Neural cell (in vitro differentiated cells): ENCODE results near the gene CFAP157. TPM values are rescaled to one million over a fixed set of nuclear protein-coding genes. Genes with fewer than 3 reads are reported as not detected.

Experiments
- H2AFZ ChIP-seq: fragments of 200-600, 300-800 bp; sonication (generic), shearing (Covaris generic); 2 replicates; pipeline ENCODE4 v1.6.0; 2014; ENCODE audit warnings: low read depth, mild to moderate bottlenecking, antibody characterized with exemption, low read length, moderate library complexity
- H3F3A ChIP-seq: fragments of 200-600 bp; shearing (Covaris generic); 2 replicates; pipeline ENCODE4 v1.6.1; 2016; ENCODE audit warnings: mild to moderate bottlenecking, moderate library complexity, mixed read lengths, antibody characterized with exemption, low read length; ENCODE audit not compliant: insufficient read depth, poor library complexity, severe bottlenecking
- H3K27ac ChIP-seq: fragments of 200-600, 300-800 bp; sonication (generic), shearing (Covaris generic); 2 replicates; pipeline ENCODE4 v1.5.1; 2014; ENCODE audit warnings: mild to moderate bottlenecking, low read length, moderate library complexity
- H3K27me3 ChIP-seq: fragments of 300-800, 200-600 bp; sonication (generic), shearing (Covaris generic); 2 replicates; pipeline ENCODE4 v1.6.0; 2014; ENCODE audit warnings: mild to moderate bottlenecking, low read depth, low read length, moderate library complexity; ENCODE audit not compliant: insufficient read depth
- H3K36me3 ChIP-seq: fragments of 300-800, 200-600 bp; sonication (generic), shearing (Covaris generic); 2 replicates; pipeline ENCODE4 v1.5.1; 2014; ENCODE audit warnings: mild to moderate bottlenecking, antibody characterized with exemption, low read length, moderate library complexity; ENCODE audit not compliant: insufficient read depth
- H3K4me2 ChIP-seq: fragments of 300-800, 200-600 bp; sonication (generic), shearing (Covaris generic); 2 replicates; pipeline ENCODE4 v1.6.0; 2014; ENCODE audit warnings: mild to moderate bottlenecking, low read length
- H3K4me3 ChIP-seq: fragments of 300-800, 200-600 bp; sonication (generic), shearing (Covaris generic); 2 replicates; pipeline ENCODE4 v1.5.1; 2014; ENCODE audit warnings: mild to moderate bottlenecking, low read length, moderate library complexity
- H3K79me2 ChIP-seq: fragments of 200-600 bp; shearing (Covaris generic); replicated peaks from 2 replicates; pipeline ENCODE4 v1.6.0; 2014; ENCODE audit warnings: mild to moderate bottlenecking, low read length, moderate library complexity; ENCODE audit not compliant: insufficient read depth
- H3K9ac ChIP-seq: fragments of 300-800, 200-600 bp; sonication (generic), shearing (Covaris generic); 2 replicates; pipeline ENCODE4 v1.6.1; 2016; ENCODE audit warnings: mild to moderate bottlenecking, low read length, mixed read lengths
- H3K9me2 ChIP-seq: fragments of 200-600 bp; shearing (Covaris generic); 2 replicates; pipeline ENCODE4 v1.6.1; 2016; ENCODE audit warnings: mild to moderate bottlenecking, low read length, mixed read lengths; ENCODE audit not compliant: insufficient read depth
- H3K9me3 ChIP-seq: fragments of 200-600, 300-800 bp; sonication (generic), shearing (Covaris generic); 2 replicates; pipeline ENCODE4 v1.6.1; 2016; ENCODE audit warnings: mild to moderate bottlenecking, mixed run types, low read length, moderate library complexity, mixed read lengths
- H4K20me1 ChIP-seq: fragments of 200-600 bp; shearing (Covaris generic); 2 replicates; pipeline ENCODE4 v1.6.1; 2016; ENCODE audit warnings: mild to moderate bottlenecking, mixed run types; ENCODE audit not compliant: insufficient read depth
- EP300 ChIP-seq: fragments of 450-650 bp; conservative IDR thresholded peaks from 2 replicates; pipeline ENCODE4 v1.6.1; 2014; ENCODE audit warnings: antibody characterized with exemption, mild to moderate bottlenecking, moderate library complexity; ENCODE audit not compliant: poor library complexity, severe bottlenecking
- EZH2 ChIP-seq: fragments of 200-600, 300-800 bp; shearing (Covaris generic), sonication (generic); IDR thresholded peaks from 2 replicates; pipeline ENCODE4 v1.6.1; 2014; ENCODE audit warnings: antibody characterized with exemption, low read length, borderline replicate concordance, mild to moderate bottlenecking; ENCODE audit not compliant: insufficient read depth, poor library complexity, severe bottlenecking
- MXI1 ChIP-seq: fragments of 450-650 bp; conservative IDR thresholded peaks from 2 replicates; pipeline ENCODE4 v1.6.1; 2014; ENCODE audit warnings: antibody characterized with exemption, mild to moderate bottlenecking; ENCODE audit not compliant: poor library complexity, severe bottlenecking
- POLR2AphosphoS5 ChIP-seq: IDR thresholded peaks from 2 replicates; pipeline ENCODE4 v1.6.1; 2012
- RAD21 ChIP-seq: fragments of 450-650 bp; conservative IDR thresholded peaks from 2 replicates; pipeline ENCODE4 v1.6.1; 2014; ENCODE audit warnings: antibody characterized with exemption, mild to moderate bottlenecking, moderate library complexity
- SMC3 ChIP-seq: fragments of 450-650 bp; conservative IDR thresholded peaks from 2 replicates; pipeline ENCODE4 v1.6.1; 2014; ENCODE audit warnings: antibody characterized with exemption, mild to moderate bottlenecking, moderate library complexity; ENCODE audit not compliant: poor library complexity
- TAF1 ChIP-seq: IDR thresholded peaks from 2 replicates; pipeline ENCODE4 v1.6.1; 2012; ENCODE audit warnings: low read depth
- polyA plus RNA-seq: library from polyadenylated mRNA; depleted of rRNA; stranded (reverse); fragments of >200 nt; gene quantifications from 2 replicates; pipeline ENCODE4 v1.2.3, GENCODE V29; 2014
- TF ChIP-seq, protein P1 (sequence below): IDR thresholded peaks from 2 replicates; pipeline ENCODE4 v1.6.1; 2012; ENCODE audit warnings: borderline replicate concordance
- TF ChIP-seq, protein P2 (sequence below): fragments of 450-650 bp; IDR thresholded peaks from 2 replicates; pipeline ENCODE4 v1.5.1; 2014; ENCODE audit warnings: antibody characterized with exemption, mild to moderate bottlenecking, moderate library complexity; ENCODE audit not compliant: poor library complexity, severe bottlenecking

CFAP157 gene
- polyA plus RNA-seq, 1 donor from 2014 or later = 1.3 TPM

DNA sequence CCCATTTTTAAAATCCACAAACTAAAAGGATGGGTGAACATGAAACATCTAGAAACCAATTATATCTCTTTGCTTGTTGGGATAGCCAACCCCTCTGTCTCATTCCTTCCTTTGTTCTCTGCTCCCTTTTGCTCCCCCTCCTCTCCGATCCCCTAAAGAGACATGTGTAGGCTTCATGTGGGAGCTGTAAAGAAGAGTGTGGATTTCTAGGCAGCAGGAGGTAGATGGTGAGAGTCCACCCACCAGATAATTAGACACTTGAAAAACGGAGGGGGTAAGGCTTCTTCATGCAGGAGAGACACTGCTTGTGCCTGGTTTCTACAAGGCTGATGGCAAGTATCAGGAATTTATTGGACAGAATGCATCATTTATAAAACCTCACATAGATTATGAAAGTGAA lies 27.3 kb upstream of the CFAP157 start:
- H3K9me3 ChIP-seq = no peaks in the 10 kb centered on the region
- H3F3A ChIP-seq = no peaks in the 10 kb centered on the region
- no peaks in the 10 kb centered on the region for H3K79me2 ChIP-seq
- no peaks in the 10 kb centered on the region for H3K27me3 ChIP-seq
- no peak overlapping the region for H3K4me2 ChIP-seq
- H3K4me3 ChIP-seq = no peak overlapping the region
- H3K36me3 ChIP-seq = peaks cover 15% of the 10 kb centered on the region
- H3K9me2 ChIP-seq = no peaks in the 10 kb centered on the region
- H2AFZ ChIP-seq = no peak overlapping the region
- TF ChIP-seq EP300 = no peak
- TF ChIP-seq MXI1 = no peak
- TF ChIP-seq, protein P1, sequence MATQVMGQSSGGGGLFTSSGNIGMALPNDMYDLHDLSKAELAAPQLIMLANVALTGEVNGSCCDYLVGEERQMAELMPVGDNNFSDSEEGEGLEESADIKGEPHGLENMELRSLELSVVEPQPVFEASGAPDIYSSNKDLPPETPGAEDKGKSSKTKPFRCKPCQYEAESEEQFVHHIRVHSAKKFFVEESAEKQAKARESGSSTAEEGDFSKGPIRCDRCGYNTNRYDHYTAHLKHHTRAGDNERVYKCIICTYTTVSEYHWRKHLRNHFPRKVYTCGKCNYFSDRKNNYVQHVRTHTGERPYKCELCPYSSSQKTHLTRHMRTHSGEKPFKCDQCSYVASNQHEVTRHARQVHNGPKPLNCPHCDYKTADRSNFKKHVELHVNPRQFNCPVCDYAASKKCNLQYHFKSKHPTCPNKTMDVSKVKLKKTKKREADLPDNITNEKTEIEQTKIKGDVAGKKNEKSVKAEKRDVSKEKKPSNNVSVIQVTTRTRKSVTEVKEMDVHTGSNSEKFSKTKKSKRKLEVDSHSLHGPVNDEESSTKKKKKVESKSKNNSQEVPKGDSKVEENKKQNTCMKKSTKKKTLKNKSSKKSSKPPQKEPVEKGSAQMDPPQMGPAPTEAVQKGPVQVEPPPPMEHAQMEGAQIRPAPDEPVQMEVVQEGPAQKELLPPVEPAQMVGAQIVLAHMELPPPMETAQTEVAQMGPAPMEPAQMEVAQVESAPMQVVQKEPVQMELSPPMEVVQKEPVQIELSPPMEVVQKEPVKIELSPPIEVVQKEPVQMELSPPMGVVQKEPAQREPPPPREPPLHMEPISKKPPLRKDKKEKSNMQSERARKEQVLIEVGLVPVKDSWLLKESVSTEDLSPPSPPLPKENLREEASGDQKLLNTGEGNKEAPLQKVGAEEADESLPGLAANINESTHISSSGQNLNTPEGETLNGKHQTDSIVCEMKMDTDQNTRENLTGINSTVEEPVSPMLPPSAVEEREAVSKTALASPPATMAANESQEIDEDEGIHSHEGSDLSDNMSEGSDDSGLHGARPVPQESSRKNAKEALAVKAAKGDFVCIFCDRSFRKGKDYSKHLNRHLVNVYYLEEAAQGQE = no peak
- TF ChIP-seq, protein P2, sequence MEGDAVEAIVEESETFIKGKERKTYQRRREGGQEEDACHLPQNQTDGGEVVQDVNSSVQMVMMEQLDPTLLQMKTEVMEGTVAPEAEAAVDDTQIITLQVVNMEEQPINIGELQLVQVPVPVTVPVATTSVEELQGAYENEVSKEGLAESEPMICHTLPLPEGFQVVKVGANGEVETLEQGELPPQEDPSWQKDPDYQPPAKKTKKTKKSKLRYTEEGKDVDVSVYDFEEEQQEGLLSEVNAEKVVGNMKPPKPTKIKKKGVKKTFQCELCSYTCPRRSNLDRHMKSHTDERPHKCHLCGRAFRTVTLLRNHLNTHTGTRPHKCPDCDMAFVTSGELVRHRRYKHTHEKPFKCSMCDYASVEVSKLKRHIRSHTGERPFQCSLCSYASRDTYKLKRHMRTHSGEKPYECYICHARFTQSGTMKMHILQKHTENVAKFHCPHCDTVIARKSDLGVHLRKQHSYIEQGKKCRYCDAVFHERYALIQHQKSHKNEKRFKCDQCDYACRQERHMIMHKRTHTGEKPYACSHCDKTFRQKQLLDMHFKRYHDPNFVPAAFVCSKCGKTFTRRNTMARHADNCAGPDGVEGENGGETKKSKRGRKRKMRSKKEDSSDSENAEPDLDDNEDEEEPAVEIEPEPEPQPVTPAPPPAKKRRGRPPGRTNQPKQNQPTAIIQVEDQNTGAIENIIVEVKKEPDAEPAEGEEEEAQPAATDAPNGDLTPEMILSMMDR = no peak
- TF ChIP-seq TAF1 = no peak
- no peak for TF ChIP-seq RAD21
- TF ChIP-seq POLR2AphosphoS5 = no peak
- no peak for TF ChIP-seq EZH2
- no peak for TF ChIP-seq SMC3
- no peak overlapping the region for H3K27ac ChIP-seq
- H3K9ac ChIP-seq = no peak overlapping the region
- H4K20me1 ChIP-seq = peaks cover under 1% of the 10 kb centered on the region

DNA sequence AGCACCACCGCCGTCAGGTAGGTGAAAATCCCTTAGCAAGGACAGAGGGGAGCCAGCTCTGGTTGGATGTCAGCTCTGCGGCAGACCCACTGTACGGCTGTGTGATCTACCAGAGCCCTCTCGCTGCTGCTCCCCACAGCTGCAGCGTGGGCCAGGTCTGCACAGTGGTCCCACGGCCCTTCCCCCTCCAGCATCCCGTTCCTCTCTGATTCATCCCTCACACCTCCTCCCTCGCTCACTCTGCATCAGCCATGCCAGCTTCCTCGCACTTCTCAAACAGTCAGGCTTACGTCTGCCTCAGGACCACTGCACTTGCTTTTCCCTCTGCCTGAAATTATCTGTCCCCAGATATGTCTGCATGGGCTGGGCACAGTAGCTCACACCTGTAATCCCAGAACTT lies 26.6 kb upstream of the CFAP157 start:
- no peak for TF ChIP-seq RAD21
- TF ChIP-seq POLR2AphosphoS5 = no peak
- TF ChIP-seq SMC3 = no peak
- no peak overlapping the region for H3K27ac ChIP-seq
- no peak overlapping the region for H3K4me3 ChIP-seq
- no peaks in the 10 kb centered on the region for H3K27me3 ChIP-seq
- no peaks in the 10 kb centered on the region for H3K79me2 ChIP-seq
- no peak overlapping the region for H3K9ac ChIP-seq
- H4K20me1 ChIP-seq = peaks cover 3% of the 10 kb centered on the region
- peaks cover 15% of the 10 kb centered on the region for H3K36me3 ChIP-seq
- H3K9me3 ChIP-seq = no peaks in the 10 kb centered on the region
- no peak overlapping the region for H2AFZ ChIP-seq
- H3K9me2 ChIP-seq = no peaks in the 10 kb centered on the region
- no peaks in the 10 kb centered on the region for H3F3A ChIP-seq
- H3K4me2 ChIP-seq = no peak overlapping the region

DNA sequence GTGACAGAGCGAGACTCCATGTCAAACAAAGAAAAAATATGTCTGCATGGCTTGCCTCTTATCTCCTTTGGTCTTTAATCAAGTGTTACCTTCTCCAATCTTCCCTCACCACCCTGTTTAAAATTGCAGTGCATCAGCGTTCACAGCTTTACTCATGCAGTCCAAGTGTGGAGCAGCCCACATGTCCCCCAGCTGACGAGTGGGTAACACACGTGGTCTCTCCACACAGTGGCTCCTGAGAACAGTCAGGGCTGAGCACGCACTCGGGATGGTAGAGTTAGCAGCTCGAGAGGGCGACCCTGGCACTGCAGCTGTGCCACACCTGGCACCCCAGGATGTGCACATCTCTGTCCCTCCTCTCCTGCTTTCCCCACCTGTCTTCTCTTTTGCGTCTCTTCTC lies 25.9 kb upstream of the CFAP157 start:
- TF ChIP-seq TAF1 (no peak), EP300 (no peak), MXI1 (no peak), EZH2 (no peak), RAD21 (no peak), SMC3 (no peak), POLR2AphosphoS5 (no peak)
- TF ChIP-seq, protein P2 = no peak
- TF ChIP-seq, protein P1 = no peak
- Histone ChIP-seq H3K79me2 (no peaks in the 10 kb centered on the region), H3K27me3 (no peaks in the 10 kb centered on the region), H4K20me1 (peaks cover 3% of the 10 kb centered on the region), H2AFZ (no peak overlapping the region), H3K27ac (no peak overlapping the region), H3K4me3 (no peak overlapping the region), H3F3A (no peaks in the 10 kb centered on the region), H3K4me2 (no peak overlapping the region), H3K9me3 (no peaks in the 10 kb centered on the region), H3K9ac (no peak overlapping the region), H3K36me3 (peaks cover 15% of the 10 kb centered on the region), H3K9me2 (no peaks in the 10 kb centered on the region)
